Activated CD4-positive, CD25-positive, alpha-beta regulatory T cell treated with anti-CD3 and anti-CD28 coated beads, Interleukin-2, amount 50 U/mL, for 16 hours (primary cell): ENCODE measurements around the gene TRPM3.

Experiments used
- DNase-seq: peaks from one replicate; pipeline ENCODE4 v3.0.0-alpha.2; 2020; ENCODE audit warnings: low read depth, low spot score

TRPM3 gene

GRCh38 chr9:70887826-70888225, 233.6 kb downstream of the TRPM3 start:
- no peak for DNase-seq

- no peak for DNase-seq
These were observed 237.2 kb downstream of the TRPM3 start for GRCh38 chr9:70883963-70884793.

GRCh38 chr9:70883056-70883455, 238.4 kb downstream of the TRPM3 start:
- no peak for DNase-seq

- no peak for DNase-seq
These were observed 240.1 kb downstream of the TRPM3 start for GRCh38 chr9:70881333-70881732.

- DNase-seq = no peak
These were observed 240.9 kb downstream of the TRPM3 start for GRCh38 chr9:70880535-70880934.

- DNase-seq = no peak
These were observed 242.8 kb downstream of the TRPM3 start for GRCh38 chr9:70878576-70878975.

GRCh38 chr9:70874451-70874850, 247.0 kb downstream of the TRPM3 start:
- DNase-seq = no peak

- no peak for DNase-seq
These were observed 247.9 kb downstream of the TRPM3 start for GRCh38 chr9:70873506-70873905.

GRCh38 chr9:70868661-70869652, 252.5 kb downstream of the TRPM3 start:
- DNase-seq = no peak

- DNase-seq = no peak
These were observed 253.4 kb downstream of the TRPM3 start for GRCh38 chr9:70868041-70868440.

GRCh38 chr9:70865471-70865870, 255.9 kb downstream of the TRPM3 start:
- no peak for DNase-seq

GRCh38 chr9:70861797-70862196, 259.6 kb downstream of the TRPM3 start:
- no peak for DNase-seq

GRCh38 chr9:70861376-70861775, 260.0 kb downstream of the TRPM3 start:
- DNase-seq = no peak

GRCh38 chr9:70859694-70860093, 261.7 kb downstream of the TRPM3 start:
- no peak for DNase-seq

GRCh38 chr9:70856411-70856810, 265.0 kb downstream of the TRPM3 start:
- DNase-seq = no peak

GRCh38 chr9:70852711-70853240, 268.6 kb downstream of the TRPM3 start:
- DNase-seq = no peak

GRCh38 chr9:70840266-70840665, 281.2 kb downstream of the TRPM3 start:
- no peak for DNase-seq

GRCh38 chr9:70835323-70835722, 286.1 kb downstream of the TRPM3 start:
- DNase-seq = no peak

GRCh38 chr9:70832492-70832891, 288.9 kb downstream of the TRPM3 start:
- no peak for DNase-seq

GRCh38 chr9:70830618-70831017, 290.8 kb downstream of the TRPM3 start:
- DNase-seq = no peak

GRCh38 chr9:70829591-70830265, 291.7 kb downstream of the TRPM3 start:
- DNase-seq = no peak

GRCh38 chr9:70826562-70826961, 294.9 kb downstream of the TRPM3 start:
- no peak for DNase-seq
